ENCODE data around the gene FBXO31.

DNA sequence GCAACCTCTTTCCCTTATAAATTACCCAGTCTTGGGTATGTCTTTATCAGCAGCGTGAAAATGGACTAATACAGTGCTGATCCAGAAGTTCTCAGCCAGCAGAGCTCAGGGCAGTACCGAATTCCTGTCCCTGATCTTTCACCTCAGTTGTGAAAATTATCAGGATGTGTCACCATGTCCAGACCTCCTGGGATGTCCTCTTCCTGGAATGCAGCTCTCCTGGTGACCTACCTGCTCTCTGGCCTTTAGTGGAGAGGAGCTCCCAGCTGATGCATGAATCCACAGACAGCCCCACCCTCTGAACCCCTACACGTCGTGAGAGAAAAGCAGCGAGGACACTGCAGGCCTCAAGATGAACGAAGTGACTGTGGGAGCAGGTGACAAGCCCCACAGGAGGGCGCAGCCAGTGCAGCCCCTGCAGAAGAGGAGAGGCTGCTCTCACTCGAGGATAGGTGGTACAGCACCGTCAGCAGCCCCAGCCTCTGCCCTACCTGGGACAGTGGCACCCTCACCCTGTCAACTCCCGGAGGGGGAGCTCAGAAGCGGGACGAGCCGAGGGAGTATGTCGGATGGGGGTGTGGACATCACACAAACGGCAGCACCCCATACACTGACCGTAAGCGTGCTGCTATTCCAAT lies 44.4 kb downstream of the FBXO31 start:
- TF ChIP-seq CTCF (IDR thresholded peaks at IDR 0.05; ENCODE audit: poor library complexity): no peak
- TF ChIP-seq EZH2 (IDR thresholded peaks at IDR 0.05; ENCODE audit: borderline replicate concordance): no peak
